Spleen (tissue), 11 donors: ENCODE measurements around the gene NT5DC3. TPM values are rescaled to one million over a fixed set of nuclear protein-coding genes. Genes with fewer than 3 reads are reported as not detected.

Source experiments
- DNase-seq: peaks from one replicate; pipeline ENCODE4 v3.0.0-alpha.2; 2020
- H3K27ac ChIP-seq, 8 donors: fragments of 200-600 bp; sonication (generic) in 7 of 8; 1 replicate in 4 of 8; 2 replicates in 4 of 8; pipeline versions ENCODE4 v1.5.0 to v1.8.0; 2016 to 2021; ENCODE audit warnings: inconsistent platforms in 4 of 8, mild to moderate bottlenecking in 4 of 8, moderate library complexity in 1 of 8
- H3K27me3 ChIP-seq, 7 donors: fragments of 200-600 bp; sonication (generic) in 6 of 7; replicated peaks in 1 of 7; 1 replicate in 4 of 7; 2 replicates in 3 of 7; pipeline versions ENCODE4 v1.5.0 to v1.8.0; 2016 to 2021; ENCODE audit warnings: inconsistent platforms in 3 of 7, mild to moderate bottlenecking in 1 of 7
- H3K36me3 ChIP-seq, 6 donors: fragments of 200-600 bp; sonication (generic) in 5 of 6; 1 replicate in 4 of 6; 2 replicates in 2 of 6; pipeline versions ENCODE4 v1.5.0 to v1.8.0; 2016 to 2021; ENCODE audit warnings: inconsistent platforms in 2 of 6
- H3K4me1 ChIP-seq, 6 donors: fragments of 200-600 bp; sonication (generic) in 5 of 6; 1 replicate in 3 of 6; 2 replicates in 3 of 6; pipeline versions ENCODE4 v1.5.0 to v1.8.0; 2016 to 2021; ENCODE audit warnings: inconsistent platforms in 3 of 6
- H3K4me3 ChIP-seq, 8 donors: fragments of 200-600 bp; sonication (generic) in 7 of 8; 1 replicate in 4 of 8; 2 replicates in 4 of 8; pipeline versions ENCODE4 v1.5.0 to v1.8.0; 2016 to 2021; ENCODE audit warnings: inconsistent platforms in 4 of 8, mild to moderate bottlenecking in 4 of 8, moderate library complexity in 2 of 8
- H3K9me3 ChIP-seq, 8 donors: fragments of 200-600 bp; sonication (generic) in 7 of 8; 1 replicate in 4 of 8; 2 replicates in 4 of 8; pipeline versions ENCODE4 v1.5.0 to v1.8.0; 2016 to 2021; ENCODE audit warnings: inconsistent platforms in 4 of 8
- POLR2A ChIP-seq, 3 donors: fragments of 450-650 bp; IDR thresholded peaks; one replicate each; pipeline ENCODE4 v1.5.1; 2017; ENCODE audit warnings: antibody characterized with exemption in 3 of 3, mild to moderate bottlenecking in 1 of 3
- POLR2AphosphoS5 ChIP-seq, 3 donors: sonication (generic); formaldehyde crosslinking; IDR thresholded peaks; one replicate each; pipeline ENCODE4 v1.5.1; 2017; ENCODE audit warnings: antibody characterized with exemption in 3 of 3
- WGBS, 5 donors: extraction: QIAGEN DNeasy Blood & Tissue Kit in 3 of 5; methylation state at CpG; one replicate each; pipeline versions ENCODE4 v1.1.5 to v1.1.7; 2013 to 2018; 5-methylcytosine and 5-hydroxymethylcytosine counted together
- intact Hi-C: fragments of 100-400 bp; cut with DNase I; formaldehyde crosslinking; loops from one replicate; pipeline ENCODE4 v1.15.0; 2023; ENCODE audit warnings: low total_unique reads
- polyA plus RNA-seq, 3 donors: library from polyadenylated mRNA; stranded (reverse); fragments of 200-250 nt; gene quantifications; one replicate each; pipeline ENCODE4 v1.2.1, GENCODE V29; 2013
- total RNA-seq, 7 donors: library from RNA; depleted of rRNA in 3 of 7; stranded (reverse); fragments of >200 nt in 3 of 7; fragmentation: NEBNext Ultra II Directional in 4 of 7; extraction: Animal tissue kit (Norgen Biotek cat#: 25700) in 4 of 7; gene quantifications; one replicate each; pipeline versions ENCODE4 v1.1.0 to v1.2.1, GENCODE V29; 2016 to 2021
- TF ChIP-seq, protein P1 (sequence below), 11 experiments: fragments of 200-600 bp in 7 of 11; fragments of 450-650 bp in 4 of 11; sonication (generic) in 4 of 11; IDR thresholded peaks in 8 of 11; conservative IDR thresholded peaks in 3 of 11; 1 replicate in 7 of 11; 2 replicates in 4 of 11; pipeline versions ENCODE4 v1.4.0 to v1.8.0; 2016 to 2021; ENCODE audit warnings: antibody characterized with exemption in 11 of 11, inconsistent platforms in 4 of 11, mild to moderate bottlenecking in 1 of 11
- donor health status: healthy with polysubstance abuse.
- donor health status: DM: no; HTN: no; CAD: no; lungs with moderate emphysema.
- donor health status: DM: no; HTN: no; CAD: no.
- donor health status: Bipolar disorder and iron deficiency.
- donor health status: healthy.
- donor health status: DM: no; HTN: no; CAD: no.
- donor health status: DM: yes; HTN: yes; CAD: no.

Gene NT5DC3
- total and polyA plus RNA-seq, 10 donors = 0.56 to 8.0 (median 3.1) TPM

DNA sequence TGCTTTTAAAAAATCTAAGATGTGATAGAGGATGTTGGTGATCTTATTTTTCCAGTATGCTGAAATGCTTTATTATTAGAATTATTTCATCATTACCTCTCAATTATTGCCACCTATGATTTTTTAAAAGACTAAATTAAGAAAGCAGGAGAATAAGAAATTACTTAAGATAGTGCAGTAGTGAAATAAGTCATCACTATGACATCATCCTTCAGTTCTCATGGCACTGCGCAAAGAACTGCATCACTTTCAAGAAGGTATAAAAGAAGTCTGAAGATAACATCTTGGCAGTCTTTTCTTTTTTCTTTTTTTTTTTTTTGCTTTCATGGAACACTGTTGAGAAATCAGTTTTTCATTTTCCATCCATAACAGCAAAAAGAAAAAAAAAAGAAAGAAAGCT, 24.4 kb downstream of the NT5DC3 start:
- WGBS, 5 donors = 95 to 98% (median 96%) methylated on average over 1 of the region's 1 CpG
- intact Hi-C loops = no loop called here
- Histone ChIP-seq H3K4me1 (no peaks in the 10 kb centered on the region), H3K27ac (no peak overlapping the region), H3K9me3 (peaks cover 0 to 10% (median 8%) of the 10 kb centered on the region in 8 donors), H3K27me3 (no peaks in the 10 kb centered on the region), H3K4me3 (no peak overlapping the region), H3K36me3 (peaks cover 0 to 28% (median 0%) of the 10 kb centered on the region in 6 donors)
- DNase-seq = no peak
- TF ChIP-seq POLR2A (IDR thresholded peaks at IDR 0.05) = no peak
- no peak for TF ChIP-seq POLR2AphosphoS5 (IDR thresholded peaks at IDR 0.05)
- TF ChIP-seq, protein P1, sequence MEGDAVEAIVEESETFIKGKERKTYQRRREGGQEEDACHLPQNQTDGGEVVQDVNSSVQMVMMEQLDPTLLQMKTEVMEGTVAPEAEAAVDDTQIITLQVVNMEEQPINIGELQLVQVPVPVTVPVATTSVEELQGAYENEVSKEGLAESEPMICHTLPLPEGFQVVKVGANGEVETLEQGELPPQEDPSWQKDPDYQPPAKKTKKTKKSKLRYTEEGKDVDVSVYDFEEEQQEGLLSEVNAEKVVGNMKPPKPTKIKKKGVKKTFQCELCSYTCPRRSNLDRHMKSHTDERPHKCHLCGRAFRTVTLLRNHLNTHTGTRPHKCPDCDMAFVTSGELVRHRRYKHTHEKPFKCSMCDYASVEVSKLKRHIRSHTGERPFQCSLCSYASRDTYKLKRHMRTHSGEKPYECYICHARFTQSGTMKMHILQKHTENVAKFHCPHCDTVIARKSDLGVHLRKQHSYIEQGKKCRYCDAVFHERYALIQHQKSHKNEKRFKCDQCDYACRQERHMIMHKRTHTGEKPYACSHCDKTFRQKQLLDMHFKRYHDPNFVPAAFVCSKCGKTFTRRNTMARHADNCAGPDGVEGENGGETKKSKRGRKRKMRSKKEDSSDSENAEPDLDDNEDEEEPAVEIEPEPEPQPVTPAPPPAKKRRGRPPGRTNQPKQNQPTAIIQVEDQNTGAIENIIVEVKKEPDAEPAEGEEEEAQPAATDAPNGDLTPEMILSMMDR (IDR thresholded peaks at IDR 0.05 in 8 of 11, conservative IDR thresholded peaks at IDR 0.05 in 3 of 11) = no peak

DNA sequence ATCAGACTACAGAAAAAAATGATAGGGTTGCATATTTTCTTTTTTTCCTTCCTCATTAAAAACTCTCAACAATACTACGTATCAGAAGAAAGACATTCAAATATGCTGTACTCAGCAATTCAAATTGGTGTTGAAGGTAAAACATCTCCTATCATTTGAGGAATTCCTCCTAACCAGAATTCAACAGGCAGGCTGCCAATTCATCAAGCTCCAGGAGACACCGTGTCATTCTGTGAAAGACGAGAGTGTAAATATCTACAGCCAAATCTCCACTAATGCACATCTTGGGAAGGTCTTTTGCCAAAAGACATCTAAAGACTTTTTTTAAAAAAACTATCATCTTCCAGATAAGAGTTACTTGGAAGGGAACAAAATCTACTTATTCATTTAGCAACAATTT, 26.6 kb downstream of the NT5DC3 start:
- H3K9me3 ChIP-seq = no peaks in the 10 kb centered on the region
- no peaks in the 10 kb centered on the region for H3K27me3 ChIP-seq
- no peak for TF ChIP-seq POLR2A (IDR thresholded peaks at IDR 0.05)
- TF ChIP-seq, protein P1 (IDR thresholded peaks at IDR 0.05 in 8 of 11, conservative IDR thresholded peaks at IDR 0.05 in 3 of 11) = no peak
- TF ChIP-seq POLR2AphosphoS5 (IDR thresholded peaks at IDR 0.05) = no peak
- no peak for DNase-seq
- H3K36me3 ChIP-seq = peaks cover 0 to 25% (median 0%) of the 10 kb centered on the region in 6 donors
- intact Hi-C loops = no loop called here
- no peaks in the 10 kb centered on the region for H3K4me1 ChIP-seq
- WGBS, 5 donors = 56 to 71% (median 61%) methylated on average over 3 of the region's 3 CpGs
- H3K27ac ChIP-seq = no peak overlapping the region
- no peak overlapping the region for H3K4me3 ChIP-seq

DNA sequence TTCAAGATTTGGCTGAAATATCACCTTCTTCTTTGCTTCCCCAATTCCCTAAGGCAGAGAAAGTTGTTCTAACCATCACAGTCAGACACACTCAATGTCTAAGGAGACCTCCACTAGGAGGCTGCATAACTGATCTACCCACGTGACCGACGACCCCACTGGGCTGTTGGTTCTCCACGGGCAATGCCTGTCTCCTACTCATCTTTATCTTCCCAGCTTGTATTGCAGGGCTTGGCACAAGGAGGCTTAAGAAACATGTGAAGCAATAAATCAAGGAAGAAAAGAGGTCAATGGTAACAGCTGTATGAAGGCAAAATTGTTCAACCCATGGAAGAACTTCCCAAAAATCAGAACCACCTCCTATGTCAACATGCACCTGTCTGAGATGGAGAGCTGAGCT, 27.1 kb downstream of the NT5DC3 start:
- 68 to 82% (median 80%) methylated on average over 4 of the region's 4 CpGs for WGBS, 5 donors
- H3K27me3 ChIP-seq = no peaks in the 10 kb centered on the region
- peaks cover 0 to 25% (median 0%) of the 10 kb centered on the region in 6 donors for H3K36me3 ChIP-seq

DNA sequence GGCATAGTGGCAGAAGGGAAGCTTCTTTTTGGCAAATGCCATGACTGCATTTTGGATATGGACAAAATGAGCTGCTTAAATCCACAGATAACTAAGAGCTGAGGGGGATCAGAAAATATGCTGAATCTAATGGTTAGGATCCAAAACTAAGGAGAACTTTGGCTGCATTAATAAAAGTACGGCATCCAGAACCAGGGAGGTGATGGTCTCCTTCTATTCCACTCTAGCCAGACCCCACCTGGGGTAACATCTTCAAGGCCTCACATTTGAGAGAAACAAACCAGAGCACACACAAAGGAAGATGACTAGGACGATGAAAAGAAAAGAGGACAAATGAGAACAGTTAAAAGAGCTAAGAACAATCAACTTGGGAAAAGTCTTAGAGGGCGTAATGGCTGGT, 27.6 kb downstream of the NT5DC3 start:
- no peak overlapping the region for H3K4me3 ChIP-seq
- H3K9me3 ChIP-seq = no peaks in the 10 kb centered on the region
- no peak for DNase-seq
- TF ChIP-seq, protein P1 (IDR thresholded peaks at IDR 0.05 in 8 of 11, conservative IDR thresholded peaks at IDR 0.05 in 3 of 11) = no peak
- no peak for TF ChIP-seq POLR2A (IDR thresholded peaks at IDR 0.05)
- TF ChIP-seq POLR2AphosphoS5 (IDR thresholded peaks at IDR 0.05) = no peak
- WGBS, 5 donors = 93 to 98% (median 95%) methylated on average over 3 of the region's 3 CpGs
- H3K4me1 ChIP-seq = no peaks in the 10 kb centered on the region
- H3K36me3 ChIP-seq = peaks cover 0 to 25% (median 0%) of the 10 kb centered on the region in 6 donors
- intact Hi-C loops = no loop called here
- H3K27ac ChIP-seq = no peak overlapping the region
- H3K27me3 ChIP-seq = no peaks in the 10 kb centered on the region

More for the DNA sequence above, 27.1 kb downstream of the NT5DC3 start:
- Histone ChIP-seq H3K4me1 (no peaks in the 10 kb centered on the region), H3K27ac (no peak overlapping the region), H3K4me3 (no peak overlapping the region), H3K9me3 (no peaks in the 10 kb centered on the region)
- DNase-seq = no peak
- TF ChIP-seq, protein P1 (IDR thresholded peaks at IDR 0.05 in 8 of 11, conservative IDR thresholded peaks at IDR 0.05 in 3 of 11) = no peak
- TF ChIP-seq POLR2A (IDR thresholded peaks at IDR 0.05) = no peak
- TF ChIP-seq POLR2AphosphoS5 (IDR thresholded peaks at IDR 0.05) = no peak
- intact Hi-C loops = no loop called here
